Retina (tissue), 1 donor: ENCODE measurements around the gene NAV2.

Experiments used
- DNase-seq: peaks from one replicate; pipeline ENCODE4 v3.0.0-alpha.2; 2016

Gene NAV2

DNA sequence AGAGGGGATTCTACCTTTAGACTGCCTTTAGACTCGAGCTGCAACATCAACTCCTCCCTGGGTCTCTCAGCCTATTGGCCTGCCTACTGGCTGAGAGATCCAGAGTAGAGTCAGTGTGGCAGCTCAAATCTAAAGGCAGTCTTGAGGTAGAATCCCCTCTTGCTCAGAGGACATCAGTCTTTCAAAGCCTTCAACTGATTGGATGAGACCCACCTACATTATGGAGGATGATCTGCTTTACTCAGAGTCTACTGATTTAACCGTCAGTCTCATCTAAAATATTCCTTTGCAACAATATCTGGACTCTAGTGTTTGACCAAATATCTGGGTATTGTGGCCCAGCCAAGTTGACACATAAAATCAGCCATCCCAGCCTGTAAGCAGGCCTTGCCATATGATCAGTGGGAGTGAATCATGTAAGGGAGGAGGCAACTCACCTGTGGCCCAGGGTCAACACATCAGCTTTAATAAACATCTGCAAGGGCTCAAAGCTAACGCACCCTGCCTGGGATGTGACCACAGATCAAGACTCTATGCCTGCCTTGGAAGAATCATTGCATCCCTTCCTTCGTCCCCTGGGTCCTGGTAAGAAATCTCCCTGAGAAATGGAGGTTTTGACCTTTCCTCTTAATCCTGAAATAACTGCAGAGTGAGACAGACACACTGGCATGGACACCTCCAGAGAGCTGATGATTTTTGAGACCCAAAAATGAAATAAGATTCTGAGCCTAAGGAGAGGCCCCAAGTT lies 249.6 kb downstream of the NAV2 start:
- DNase-seq, result no peak

DNA sequence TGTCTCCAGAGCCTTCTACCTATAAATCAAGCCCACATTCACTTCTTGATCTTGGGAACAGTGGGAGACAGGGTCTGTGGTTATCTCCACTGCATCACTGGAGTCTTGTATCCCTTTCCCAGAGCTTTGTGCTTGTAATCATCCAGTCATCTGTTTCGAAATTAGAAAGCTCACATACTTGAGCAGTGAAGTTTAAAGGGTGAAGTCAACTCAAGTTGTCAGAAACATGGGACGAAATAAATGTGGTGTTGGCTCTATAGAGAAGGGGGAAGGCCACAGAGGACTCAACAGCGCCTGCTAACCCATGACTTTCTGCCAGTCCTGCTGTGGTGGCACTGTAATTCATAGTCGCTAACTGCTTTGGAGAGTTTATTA lies 250.2 kb downstream of the NAV2 start:
- DNase-seq, result no peak

DNA sequence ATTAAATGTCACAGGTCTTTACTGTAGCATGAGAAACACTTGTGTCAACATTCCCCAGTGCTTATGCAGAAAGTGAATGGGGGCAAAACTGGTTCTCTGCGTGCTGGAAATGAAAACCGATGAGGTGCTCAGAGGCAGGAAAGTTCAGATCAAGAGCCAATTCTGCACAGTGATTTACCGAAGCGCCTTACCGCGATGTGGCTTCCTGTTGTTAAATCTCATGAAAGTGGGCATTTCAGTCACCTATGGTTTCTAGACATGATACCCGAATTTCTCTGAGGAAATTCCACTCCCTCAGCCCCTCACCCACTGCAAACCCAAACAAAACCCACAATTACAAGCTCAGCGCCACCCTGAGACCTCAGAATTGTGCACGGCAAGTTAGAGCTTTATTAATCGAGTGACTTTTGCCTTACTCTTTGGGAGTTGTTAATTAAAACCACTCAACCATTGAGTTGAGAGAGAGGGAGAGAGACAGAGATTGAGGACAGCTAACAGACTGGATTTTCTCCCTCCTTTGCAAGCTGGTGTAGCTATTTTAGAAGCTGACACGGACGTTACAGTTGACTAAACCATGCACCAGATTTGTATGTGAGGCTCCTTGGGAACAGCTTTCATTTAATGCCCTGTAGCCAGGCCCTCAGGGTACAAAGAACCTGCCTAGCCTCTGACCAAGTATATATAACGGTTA lies 251.2 kb downstream of the NAV2 start:
- DNase-seq, result no peak

GRCh38 chr11:19966441-19966840 lies 253.8 kb downstream of the NAV2 start:
- DNase-seq, result no peak

DNA sequence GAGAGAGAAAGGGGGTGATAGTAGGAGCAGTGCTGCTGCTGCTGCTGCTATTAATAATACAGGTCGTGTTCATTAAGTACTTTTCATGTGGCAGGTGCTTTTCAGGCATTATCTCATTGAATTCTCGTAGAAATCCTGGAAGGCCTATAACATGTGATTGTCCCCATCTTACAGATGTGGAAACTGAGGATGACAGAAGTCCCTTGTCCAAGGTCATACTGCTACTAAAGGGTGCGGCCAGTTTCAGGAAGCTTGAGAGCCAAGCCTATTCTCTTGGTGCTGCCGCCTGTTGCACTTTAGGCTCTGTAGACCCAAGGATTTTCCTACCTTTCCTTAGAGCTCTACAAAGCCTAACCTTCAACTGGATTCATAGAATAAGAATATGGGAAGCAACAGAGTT lies 254.3 kb downstream of the NAV2 start:
- DNase-seq, result no peak

- DNase-seq, result no peak
Observed at GRCh38 chr11:19967787-19968186, 255.2 kb downstream of the NAV2 start.

- no peak for DNase-seq
Observed at GRCh38 chr11:19968860-19969259, 256.2 kb downstream of the NAV2 start.

GRCh38 chr11:19970944-19971343 lies 258.3 kb downstream of the NAV2 start:
- DNase-seq, result no peak

GRCh38 chr11:19972091-19972490 lies 259.5 kb downstream of the NAV2 start:
- no peak for DNase-seq

GRCh38 chr11:19972651-19973050 lies 260.0 kb downstream of the NAV2 start:
- DNase-seq, result no peak

DNA sequence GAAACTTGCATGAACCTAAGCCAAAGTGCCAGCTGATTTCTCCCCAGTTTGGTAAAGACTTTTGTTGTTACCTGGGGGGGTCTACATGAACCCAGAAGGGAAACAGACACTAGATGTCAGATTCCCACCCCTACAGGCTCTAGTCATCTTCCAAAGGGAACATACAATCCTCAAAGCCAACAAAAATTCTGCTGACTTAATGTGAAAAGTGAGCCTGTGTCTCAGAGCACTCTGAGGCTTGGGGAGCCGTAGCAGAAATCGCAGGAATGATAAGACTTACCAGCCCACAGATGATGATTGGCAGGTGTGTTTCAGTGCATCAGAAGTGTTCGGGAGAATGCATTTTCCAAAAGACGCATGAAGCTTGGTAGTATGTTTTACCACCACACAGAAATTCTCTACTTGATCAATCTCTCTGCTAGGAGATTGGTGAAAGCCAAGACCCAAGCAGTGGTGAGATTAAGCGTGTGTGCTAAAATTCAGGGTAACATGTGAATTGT lies 260.5 kb downstream of the NAV2 start:
- no peak for DNase-seq

GRCh38 chr11:19974886-19975285 lies 262.2 kb downstream of the NAV2 start:
- DNase-seq, result no peak

- no peak for DNase-seq
Observed at GRCh38 chr11:19975414-19975990, 262.9 kb downstream of the NAV2 start.

DNA sequence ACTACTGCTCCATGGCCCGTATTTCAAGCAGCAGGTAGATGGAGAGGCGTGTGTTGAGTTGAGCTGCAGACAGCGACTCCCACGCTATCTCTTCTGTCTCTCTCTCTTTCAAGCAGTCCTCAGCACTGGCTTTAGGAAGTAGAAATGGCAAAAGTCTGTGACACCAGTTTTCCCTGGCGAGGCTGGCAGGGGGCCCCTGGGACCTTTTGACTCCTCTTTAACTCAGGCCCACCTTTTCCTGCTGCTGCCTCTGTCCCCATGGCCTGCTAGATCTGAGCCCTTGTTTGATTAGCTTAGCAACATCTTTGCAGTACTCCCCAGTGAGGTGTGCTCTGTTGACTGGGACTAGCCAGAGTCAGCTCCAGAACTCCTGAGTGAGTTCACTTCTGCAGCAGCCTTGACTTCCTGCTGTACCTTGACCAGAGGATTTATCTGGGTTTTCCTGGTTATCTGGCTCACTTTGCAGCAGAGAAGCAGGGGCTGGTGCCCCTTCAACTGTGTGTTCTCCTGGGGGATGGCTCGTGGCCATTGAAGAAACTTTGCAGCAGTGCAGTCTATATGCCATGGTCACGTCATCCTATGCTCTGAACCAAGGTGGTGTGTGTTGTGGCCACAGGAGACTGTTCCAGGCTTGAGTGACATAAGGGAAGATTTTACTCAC lies 263.8 kb downstream of the NAV2 start:
- no peak for DNase-seq

DNA sequence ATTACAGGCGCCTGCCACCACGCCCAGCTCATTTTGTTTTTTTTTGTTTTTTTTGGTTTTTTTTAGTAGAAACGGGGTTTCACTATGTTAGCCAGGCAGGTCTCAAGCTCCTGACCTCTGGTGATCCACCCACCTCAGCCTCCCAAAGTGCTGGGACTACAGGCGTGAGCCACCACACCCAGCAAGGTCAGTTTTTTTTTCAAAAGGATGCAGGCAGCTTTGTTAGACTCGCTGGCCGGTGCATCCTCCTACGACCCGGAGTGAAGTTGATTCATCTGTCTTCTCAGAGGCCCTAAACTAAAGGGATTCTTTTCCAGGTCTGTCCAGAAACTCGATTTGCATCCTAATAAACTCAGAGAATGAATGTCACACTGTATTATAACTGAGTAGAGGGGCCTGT lies 265.3 kb downstream of the NAV2 start:
- no peak for DNase-seq

- DNase-seq, result no peak
Observed at GRCh38 chr11:19978668-19979518, 266.3 kb downstream of the NAV2 start.

DNA sequence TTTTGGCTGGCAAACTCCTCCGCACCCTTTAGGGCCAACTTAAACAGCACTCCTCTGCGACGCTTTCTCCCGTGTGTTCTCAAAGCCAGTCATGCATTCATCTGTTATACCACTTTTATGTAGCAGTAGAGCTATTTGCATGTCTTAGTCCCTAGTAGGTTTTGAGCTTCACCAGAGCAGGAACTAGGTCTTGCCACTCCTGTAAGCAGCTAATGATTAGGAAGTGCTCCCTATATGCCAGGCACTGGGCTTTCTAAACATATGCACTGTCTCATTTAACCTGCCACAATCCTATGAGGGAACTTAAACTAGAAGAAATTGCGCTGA lies 266.8 kb downstream of the NAV2 start:
- no peak for DNase-seq

DNA sequence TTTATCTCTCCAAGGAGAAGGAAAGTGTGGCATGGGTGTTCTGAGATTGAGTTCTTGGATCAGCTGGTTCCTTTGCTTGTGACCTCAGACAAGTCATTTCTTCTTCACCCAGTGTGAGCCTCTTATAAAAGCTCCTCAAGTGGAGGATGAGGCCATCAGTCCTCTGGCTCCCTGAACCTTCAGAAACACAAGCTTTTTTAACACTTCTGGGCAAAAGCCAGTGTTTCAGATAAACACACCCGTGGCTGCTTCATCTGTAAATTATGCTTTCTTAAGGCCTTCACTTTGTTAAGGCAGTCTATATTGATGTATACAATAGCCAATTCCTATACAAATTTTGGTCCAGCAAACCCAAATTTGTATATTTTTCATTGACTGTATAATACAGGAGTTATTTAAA lies 267.8 kb downstream of the NAV2 start:
- no peak for DNase-seq

- DNase-seq, result no peak
Observed at GRCh38 chr11:19980957-19981669, 268.5 kb downstream of the NAV2 start.

GRCh38 chr11:19982774-19983495 lies 270.3 kb downstream of the NAV2 start:
- no peak for DNase-seq

- DNase-seq, result no peak
Observed at GRCh38 chr11:19984048-19984742, 271.6 kb downstream of the NAV2 start.
